Stomach (tissue), 4 donors: Measurements from ENCODE around the gene OR6B1.

Source experiments
- POLR2AphosphoS5 ChIP-seq, 3 donors: sonication (generic); formaldehyde crosslinking; IDR thresholded peaks; one replicate each; pipeline ENCODE4 v1.6.1; 2016; ENCODE audit warnings: antibody characterized with exemption in 3 of 3
- TF ChIP-seq, protein P1 (sequence below), 7 experiments: fragments of 450-650 bp in 4 of 7; fragments of 200-600 bp in 3 of 7; sonication (generic) in 3 of 7; IDR thresholded peaks; one replicate each; pipeline ENCODE4 v1.5.1; 2016 to 2019; ENCODE audit warnings: antibody characterized with exemption in 7 of 7, control low read depth in 2 of 7, mild to moderate bottlenecking in 1 of 7

DNA sequence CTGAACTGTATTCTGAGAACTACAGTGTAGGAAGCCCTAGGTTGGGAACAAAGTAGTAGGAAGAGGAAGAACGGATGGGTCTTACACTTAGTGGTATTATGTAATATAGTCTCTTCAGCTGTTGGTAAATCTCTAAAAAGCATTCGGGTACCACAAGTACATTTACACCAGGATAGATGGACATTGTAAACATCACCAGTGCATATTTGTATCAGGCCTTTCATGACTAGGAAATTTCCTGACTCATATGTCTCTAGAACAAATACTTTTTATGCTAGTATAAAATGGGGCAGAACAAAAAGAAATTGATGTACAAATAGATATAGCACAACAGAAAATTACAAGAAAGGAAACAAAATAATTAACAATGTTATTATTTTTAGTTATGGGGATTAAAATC, 21.5 kb upstream of the OR6B1 start:
- TF ChIP-seq, protein P1, sequence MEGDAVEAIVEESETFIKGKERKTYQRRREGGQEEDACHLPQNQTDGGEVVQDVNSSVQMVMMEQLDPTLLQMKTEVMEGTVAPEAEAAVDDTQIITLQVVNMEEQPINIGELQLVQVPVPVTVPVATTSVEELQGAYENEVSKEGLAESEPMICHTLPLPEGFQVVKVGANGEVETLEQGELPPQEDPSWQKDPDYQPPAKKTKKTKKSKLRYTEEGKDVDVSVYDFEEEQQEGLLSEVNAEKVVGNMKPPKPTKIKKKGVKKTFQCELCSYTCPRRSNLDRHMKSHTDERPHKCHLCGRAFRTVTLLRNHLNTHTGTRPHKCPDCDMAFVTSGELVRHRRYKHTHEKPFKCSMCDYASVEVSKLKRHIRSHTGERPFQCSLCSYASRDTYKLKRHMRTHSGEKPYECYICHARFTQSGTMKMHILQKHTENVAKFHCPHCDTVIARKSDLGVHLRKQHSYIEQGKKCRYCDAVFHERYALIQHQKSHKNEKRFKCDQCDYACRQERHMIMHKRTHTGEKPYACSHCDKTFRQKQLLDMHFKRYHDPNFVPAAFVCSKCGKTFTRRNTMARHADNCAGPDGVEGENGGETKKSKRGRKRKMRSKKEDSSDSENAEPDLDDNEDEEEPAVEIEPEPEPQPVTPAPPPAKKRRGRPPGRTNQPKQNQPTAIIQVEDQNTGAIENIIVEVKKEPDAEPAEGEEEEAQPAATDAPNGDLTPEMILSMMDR (IDR thresholded peaks at IDR 0.05), result no peak
- TF ChIP-seq POLR2AphosphoS5 (IDR thresholded peaks at IDR 0.05), result no peak
